Inflammatory macrophage treated with lipopolysaccharide for 4 hours (primary cell): ENCODE results near the gene CYP2A13.
"Not testable (repeated sequence)": the region's sequence is repeated elsewhere in the genome, so short reads cannot be mapped to it uniquely, and the experiment has no call there.

ENCODE experiments used
- DNase-seq: peaks from one replicate; pipeline ENCODE4 v3.0.0-alpha.2; 2020

Gene CYP2A13

GRCh38 chr19:41122846-41123245 is 34.6 kb downstream of the CYP2A13 start:
- DNase-seq, result not testable (repeated sequence)

DNA sequence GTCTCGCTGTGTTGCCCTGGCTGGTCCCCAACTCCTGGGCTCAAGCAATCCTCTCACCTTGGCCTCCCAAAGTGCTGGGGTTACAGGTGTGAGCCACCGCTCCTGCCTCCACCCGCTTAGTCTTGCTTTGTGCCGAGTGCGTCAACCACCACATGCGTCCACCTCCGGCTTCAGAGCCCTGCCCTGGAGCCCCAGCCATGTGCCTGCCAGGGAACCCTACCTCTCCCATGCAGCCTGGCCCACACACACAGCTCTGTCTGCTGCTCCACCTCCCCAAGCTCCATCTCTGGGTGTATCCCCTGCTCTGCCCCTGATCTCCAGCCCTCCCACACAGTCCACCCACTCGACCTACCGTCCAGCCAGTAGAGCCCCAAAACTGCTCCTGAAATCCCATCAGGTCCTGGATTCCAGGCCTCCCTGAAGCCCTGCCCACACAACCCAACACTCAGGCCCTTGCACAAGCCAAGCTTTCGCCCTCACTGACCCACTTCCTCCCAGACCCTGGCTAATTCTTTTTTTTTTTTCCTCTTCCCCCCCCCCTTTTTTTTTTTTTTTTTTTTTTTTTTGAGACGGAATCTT is 35.6 kb downstream of the CYP2A13 start:
- DNase-seq, result peak; percentile 27

- DNase-seq, result peak; percentile 13
Observed at GRCh38 chr19:41126765-41127203, 38.5 kb downstream of the CYP2A13 start.

GRCh38 chr19:41127362-41127761 is 39.1 kb downstream of the CYP2A13 start:
- not testable (repeated sequence) for DNase-seq

GRCh38 chr19:41127801-41128300 is 39.6 kb downstream of the CYP2A13 start:
- DNase-seq, result peak; percentile 90

DNA sequence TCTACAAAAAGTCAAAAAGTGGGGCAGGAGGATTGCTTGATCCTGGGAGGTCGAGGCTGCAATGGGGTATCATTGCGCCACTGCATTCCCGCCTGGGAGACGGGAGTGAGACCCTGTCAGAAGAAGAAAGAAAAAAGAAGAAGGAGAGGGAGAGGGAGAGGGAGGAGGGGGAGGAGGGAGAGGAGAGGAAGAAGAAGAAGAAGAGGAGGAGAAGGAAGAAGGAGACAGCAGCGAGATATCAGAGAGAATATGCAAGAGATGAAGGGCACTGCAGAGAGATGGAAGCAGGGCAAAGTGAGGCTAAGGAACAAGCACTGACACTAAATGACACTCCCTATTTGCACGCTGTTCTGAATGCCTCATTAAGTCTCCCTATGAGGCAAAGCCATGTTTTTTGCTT is 40.4 kb downstream of the CYP2A13 start:
- DNase-seq, result no peak

GRCh38 chr19:41131186-41131585 is 42.9 kb downstream of the CYP2A13 start:
- no peak for DNase-seq

DNA sequence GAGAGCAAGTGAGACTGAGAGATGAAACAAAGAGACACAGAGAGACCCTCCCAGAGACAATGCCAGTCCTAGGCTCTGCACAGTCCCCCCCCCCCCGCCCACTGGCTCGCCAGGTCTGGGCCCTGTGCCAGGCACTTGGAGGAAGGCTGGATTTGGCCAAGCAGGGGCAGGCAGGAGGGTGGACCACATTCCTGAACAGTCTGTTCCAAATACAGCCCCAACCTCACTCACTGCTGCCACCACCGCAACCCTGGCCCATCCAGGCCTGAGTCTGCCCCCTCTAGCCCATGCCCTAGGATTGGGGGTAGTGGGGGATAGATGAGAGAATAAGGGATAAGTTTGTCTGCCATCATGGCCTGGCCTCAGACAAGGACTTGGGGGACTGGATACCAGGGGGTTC is 45.0 kb downstream of the CYP2A13 start:
- no peak for DNase-seq

- no peak for DNase-seq
Observed at GRCh38 chr19:41134616-41135015, 46.4 kb downstream of the CYP2A13 start.

GRCh38 chr19:41135390-41136384 is 47.4 kb downstream of the CYP2A13 start:
- peak; percentile 60 for DNase-seq

DNA sequence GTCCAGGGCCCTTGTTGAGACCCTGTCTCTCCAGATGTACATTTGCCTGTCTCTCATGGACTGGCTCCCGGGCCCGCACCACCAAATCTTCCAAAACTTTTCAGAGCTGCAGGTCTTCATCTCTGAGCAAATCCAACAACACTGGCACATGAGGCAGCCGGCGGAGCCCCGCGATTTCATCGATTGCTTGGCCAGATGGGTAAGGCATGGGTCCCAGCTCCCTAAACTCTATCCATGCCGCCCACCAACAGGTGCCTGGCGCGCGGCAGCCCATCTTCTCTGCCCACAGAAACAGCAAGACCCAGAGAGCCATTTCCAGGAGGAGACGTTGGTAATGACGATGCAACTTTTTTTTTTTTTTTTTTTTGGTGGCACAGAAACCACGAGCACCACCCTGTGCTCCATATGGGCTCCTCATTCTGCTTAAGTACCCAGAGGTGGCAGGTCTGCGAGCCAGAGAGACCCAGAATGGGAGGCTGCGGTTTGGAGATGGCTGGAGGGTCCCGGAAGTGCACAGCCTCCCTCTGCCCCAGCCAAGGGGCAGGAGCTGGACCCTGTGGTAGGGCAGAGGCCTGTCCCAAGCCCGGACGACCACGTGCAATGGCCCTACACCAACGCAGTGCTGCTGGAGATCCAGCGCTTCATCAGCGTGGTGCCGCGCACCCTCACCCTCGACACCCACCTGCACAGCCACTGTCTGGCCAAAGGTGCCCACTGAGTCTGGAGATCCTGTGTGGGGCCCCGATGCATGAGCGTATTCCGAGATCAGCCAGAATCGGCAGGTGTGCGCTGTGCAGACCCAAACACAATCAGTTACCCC is 48.6 kb downstream of the CYP2A13 start:
- no peak for DNase-seq

DNA sequence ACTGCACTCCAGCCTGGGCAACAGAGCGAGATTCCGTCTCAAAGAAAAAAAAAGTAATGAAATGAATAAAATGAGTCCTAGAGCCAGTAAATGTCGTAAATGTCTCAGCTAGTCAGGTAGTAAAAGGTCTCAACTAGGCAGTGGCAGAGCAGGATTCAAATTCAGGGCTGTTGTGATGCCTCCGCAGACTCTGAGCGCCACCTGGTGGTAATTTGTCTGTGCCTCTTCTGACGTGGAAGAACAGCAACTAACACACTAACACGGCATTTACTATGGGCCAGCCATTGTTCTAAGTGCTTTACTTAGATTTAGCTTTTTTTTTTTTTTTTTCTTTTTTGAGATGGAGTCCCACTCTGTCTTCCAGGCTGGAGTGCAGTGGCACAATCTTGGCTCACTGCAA is 56.2 kb downstream of the CYP2A13 start:
- DNase-seq, result peak; percentile 82
